Bronchial epithelial cell (primary cell): ENCODE measurements around the gene ARHGAP8. TPM values are rescaled to one million over a fixed set of nuclear protein-coding genes. Genes with fewer than 3 reads are reported as not detected.

ENCODE experiments used
- DNase-seq: peaks from one replicate; pipeline ENCODE4 v3.0.0-alpha.2; 2010; ENCODE audit warnings: low read depth
- FAIRE-seq: peaks from 2 replicates; lab custom pipeline; 2011; peaks lifted over from hg19 to GRCh38; lab: Jason Lieb, UNC
- H3K27me3 ChIP-seq: 2 replicates; pipeline ENCODE4 v1.5.1; 2011; ENCODE audit warnings: low read length; ENCODE audit not compliant: control insufficient read depth, insufficient read depth
- H3K36me3 ChIP-seq: 2 replicates; pipeline ENCODE4 v1.5.1; 2011; ENCODE audit warnings: low read length; ENCODE audit not compliant: control insufficient read depth, insufficient read depth
- H3K4me3 ChIP-seq: 2 replicates; pipeline ENCODE4 v1.5.1; 2011; ENCODE audit warnings: mild to moderate bottlenecking, low read depth, low read length, control low read depth
- total RNA-seq: library from RNA; depleted of rRNA; stranded (reverse); fragments of >200 nt; gene quantifications from 2 replicates; pipeline ENCODE4 v1.2.1, GENCODE V29; 2014
- TF ChIP-seq, protein P1 (sequence below): IDR thresholded peaks from 2 replicates; pipeline ENCODE4 v1.5.1; 2011; ENCODE audit warnings: mild to moderate bottlenecking, moderate library complexity, low read length, control low read depth, inconsistent platforms; ENCODE audit not compliant: insufficient read depth, severe bottlenecking

Gene ARHGAP8
- total RNA-seq, 1 donor from 2014 or later, result 15.0 TPM

- no peak for DNase-seq
- Histone ChIP-seq H3K27me3 (no peaks in the 10 kb centered on the region), H3K36me3 (no peaks in the 10 kb centered on the region), H3K4me3 (no peak overlapping the region)
- TF ChIP-seq, protein P1, sequence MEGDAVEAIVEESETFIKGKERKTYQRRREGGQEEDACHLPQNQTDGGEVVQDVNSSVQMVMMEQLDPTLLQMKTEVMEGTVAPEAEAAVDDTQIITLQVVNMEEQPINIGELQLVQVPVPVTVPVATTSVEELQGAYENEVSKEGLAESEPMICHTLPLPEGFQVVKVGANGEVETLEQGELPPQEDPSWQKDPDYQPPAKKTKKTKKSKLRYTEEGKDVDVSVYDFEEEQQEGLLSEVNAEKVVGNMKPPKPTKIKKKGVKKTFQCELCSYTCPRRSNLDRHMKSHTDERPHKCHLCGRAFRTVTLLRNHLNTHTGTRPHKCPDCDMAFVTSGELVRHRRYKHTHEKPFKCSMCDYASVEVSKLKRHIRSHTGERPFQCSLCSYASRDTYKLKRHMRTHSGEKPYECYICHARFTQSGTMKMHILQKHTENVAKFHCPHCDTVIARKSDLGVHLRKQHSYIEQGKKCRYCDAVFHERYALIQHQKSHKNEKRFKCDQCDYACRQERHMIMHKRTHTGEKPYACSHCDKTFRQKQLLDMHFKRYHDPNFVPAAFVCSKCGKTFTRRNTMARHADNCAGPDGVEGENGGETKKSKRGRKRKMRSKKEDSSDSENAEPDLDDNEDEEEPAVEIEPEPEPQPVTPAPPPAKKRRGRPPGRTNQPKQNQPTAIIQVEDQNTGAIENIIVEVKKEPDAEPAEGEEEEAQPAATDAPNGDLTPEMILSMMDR, result no peak
- no peak for FAIRE-seq
Measured at GRCh38 chr22:44892243-44892642, 139.9 kb downstream of the ARHGAP8 start.

- DNase-seq, result no peak
- H3K4me3 ChIP-seq, result no peak overlapping the region
- TF ChIP-seq, protein P1, result no peak
- no peaks in the 10 kb centered on the region for H3K27me3 ChIP-seq
- H3K36me3 ChIP-seq, result no peaks in the 10 kb centered on the region
- no peak for FAIRE-seq
Measured at GRCh38 chr22:44892803-44893730, 140.7 kb downstream of the ARHGAP8 start.

- TF ChIP-seq, protein P1, result no peak
- Histone ChIP-seq H3K27me3 (no peaks in the 10 kb centered on the region), H3K36me3 (no peaks in the 10 kb centered on the region), H3K4me3 (no peak overlapping the region)
- FAIRE-seq (no peak), DNase-seq (no peak)
Measured at GRCh38 chr22:44893731-44894080, 141.3 kb downstream of the ARHGAP8 start.

DNA sequence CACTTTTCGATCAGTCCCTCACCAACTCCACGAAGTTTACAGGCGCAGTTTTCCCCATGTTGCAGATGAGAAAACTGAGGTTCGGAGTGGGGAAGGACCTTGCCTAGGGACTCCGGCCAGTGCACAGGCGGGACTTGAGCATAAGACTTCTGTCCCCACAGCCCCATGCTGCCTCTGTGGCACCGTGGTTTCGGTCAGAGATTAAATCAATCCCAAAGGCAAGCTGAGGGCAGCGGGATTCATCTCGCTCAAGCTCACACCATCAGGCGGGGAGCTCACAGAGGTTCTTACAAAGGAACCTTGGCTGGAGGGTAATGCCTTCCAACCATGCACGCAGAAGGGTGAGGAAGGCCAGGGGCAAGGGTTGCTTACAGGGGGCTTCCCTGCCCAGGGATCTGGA is 141.9 kb downstream of the ARHGAP8 start:
- H3K27me3 ChIP-seq, result no peaks in the 10 kb centered on the region
- FAIRE-seq (no peak), DNase-seq (no peak)

GRCh38 chr22:44894782-44895181 is 142.4 kb downstream of the ARHGAP8 start:
- FAIRE-seq (no peak), DNase-seq (no peak)
- Histone ChIP-seq H3K4me3 (no peak overlapping the region), H3K36me3 (no peaks in the 10 kb centered on the region), H3K27me3 (no peaks in the 10 kb centered on the region)
- TF ChIP-seq, protein P1, result no peak

More for the DNA sequence above, 141.9 kb downstream of the ARHGAP8 start:
- H3K36me3 ChIP-seq, result no peaks in the 10 kb centered on the region
- TF ChIP-seq, protein P1, result no peak
- H3K4me3 ChIP-seq, result no peak overlapping the region
